Gastroesophageal sphincter (tissue), 3 donors: ENCODE data around the gene ARFGAP2.
"Not testable (repeated sequence)": the region's sequence is repeated elsewhere in the genome, so short reads cannot be mapped to it uniquely, and the experiment has no call there.

Source experiments
- CTCF ChIP-seq, 4 experiments: fragments of 200-600 bp in 2 of 4; fragments of 450-650 bp in 2 of 4; sonication (generic) in 1 of 4; IDR thresholded peaks; one replicate each; pipeline ENCODE4 v1.5.1; 2017 to 2019; ENCODE audit warnings: antibody characterized with exemption in 4 of 4, mild to moderate bottlenecking in 2 of 4, moderate library complexity in 2 of 4
- EP300 ChIP-seq: sonication (generic); formaldehyde crosslinking; IDR thresholded peaks from one replicate; pipeline ENCODE4 v1.6.1; 2017; ENCODE audit warnings: antibody characterized with exemption, mild to moderate bottlenecking
- POLR2A ChIP-seq, 2 donors: fragments of 450-650 bp; IDR thresholded peaks; one replicate each; pipeline ENCODE4 v1.6.1; 2017; ENCODE audit warnings: antibody characterized with exemption in 2 of 2, mild to moderate bottlenecking in 2 of 2, moderate library complexity in 1 of 2
- POLR2AphosphoS5 ChIP-seq: sonication (generic); formaldehyde crosslinking; IDR thresholded peaks from one replicate; pipeline ENCODE4 v1.6.1; 2017; ENCODE audit warnings: antibody characterized with exemption

GRCh38 chr11:47118958-47119688 is 57.6 kb downstream of the ARFGAP2 start:
- not testable (repeated sequence) for TF ChIP-seq CTCF (IDR thresholded peaks at IDR 0.05); POLR2AphosphoS5; POLR2A (IDR thresholded peaks at IDR 0.05); EP300
